GM19452 (cell line): ENCODE data around the gene C22orf39.

ENCODE experiments used
- ATAC-seq: cut with Tn5 transposase; IDR thresholded peaks from one replicate; pipeline ENCODE4 v1.9.1; 2021; ENCODE audit not compliant: unreplicated experiment

C22orf39 gene

DNA sequence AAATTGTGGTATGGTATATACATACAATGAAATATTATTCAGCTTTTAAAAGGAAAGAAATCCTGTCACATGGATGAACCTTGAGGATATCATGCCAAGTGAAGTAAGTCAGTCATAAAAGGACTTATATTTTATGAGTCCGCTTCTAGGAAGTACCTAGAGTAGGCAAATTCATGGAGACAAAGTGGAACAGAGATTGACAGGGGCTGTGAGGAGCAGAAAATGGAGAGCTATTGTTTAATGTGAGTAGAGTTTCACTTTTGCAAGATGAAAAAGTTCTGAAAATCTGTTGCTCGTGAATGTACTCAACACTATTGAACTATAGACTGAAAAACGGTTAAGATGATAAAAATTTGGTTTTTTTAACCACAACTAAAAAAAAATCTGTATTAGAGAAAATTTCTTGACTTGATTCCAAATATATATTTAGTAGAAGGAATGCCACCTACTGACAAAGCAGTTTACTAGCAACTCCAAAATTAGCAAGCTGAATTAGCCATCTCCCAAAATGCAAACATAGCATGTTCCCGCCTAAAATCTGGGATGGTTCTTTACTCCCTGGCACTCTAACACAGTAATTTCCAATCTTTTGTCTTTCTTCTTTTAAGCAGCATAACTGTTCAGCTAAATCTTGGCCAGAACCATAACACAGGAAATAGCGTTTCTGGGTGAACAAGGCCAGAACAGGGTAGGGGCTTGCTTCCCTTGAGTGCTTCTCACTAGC lies 30.0 kb upstream of the C22orf39 start:
- ATAC-seq = no peak

DNA sequence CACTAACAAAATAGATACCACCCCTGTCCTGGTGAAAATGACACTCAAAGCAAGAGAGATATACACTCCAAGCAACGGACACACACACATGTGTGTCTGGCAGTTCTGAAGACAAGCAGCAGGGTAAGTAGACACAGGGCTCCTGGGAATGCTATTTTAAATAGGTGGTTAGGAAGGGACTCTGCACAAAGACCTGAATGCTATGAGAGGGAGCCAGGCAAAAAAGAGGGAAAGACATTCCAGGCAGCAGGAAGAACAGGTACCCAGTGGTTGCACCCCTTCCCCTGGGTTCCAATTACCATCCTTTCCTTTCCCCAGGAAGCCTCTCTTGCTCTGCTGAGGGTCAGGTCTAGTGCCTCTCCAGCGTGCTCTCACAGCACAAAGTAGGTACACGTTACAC lies 28.5 kb upstream of the C22orf39 start:
- no peak for ATAC-seq

DNA sequence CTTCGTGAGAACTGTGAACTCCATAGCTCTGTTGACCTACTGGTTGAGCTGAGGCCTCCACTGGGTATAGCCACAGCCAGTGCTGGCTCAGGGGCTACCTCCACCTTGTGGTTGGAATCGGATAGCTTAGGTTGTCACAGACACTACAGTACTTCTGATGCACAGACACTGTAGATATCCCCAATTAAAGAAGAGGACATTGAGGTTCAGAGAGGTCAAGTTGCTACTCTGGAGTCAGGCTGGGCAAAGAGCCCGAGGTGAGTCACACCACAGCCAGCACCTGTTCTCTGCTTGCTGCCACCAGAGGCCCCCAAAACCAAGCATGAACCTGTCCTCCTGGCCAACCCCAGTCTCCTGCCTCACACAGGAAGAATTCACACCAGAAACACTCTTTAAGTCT lies 26.1 kb upstream of the C22orf39 start:
- no peak for ATAC-seq

DNA sequence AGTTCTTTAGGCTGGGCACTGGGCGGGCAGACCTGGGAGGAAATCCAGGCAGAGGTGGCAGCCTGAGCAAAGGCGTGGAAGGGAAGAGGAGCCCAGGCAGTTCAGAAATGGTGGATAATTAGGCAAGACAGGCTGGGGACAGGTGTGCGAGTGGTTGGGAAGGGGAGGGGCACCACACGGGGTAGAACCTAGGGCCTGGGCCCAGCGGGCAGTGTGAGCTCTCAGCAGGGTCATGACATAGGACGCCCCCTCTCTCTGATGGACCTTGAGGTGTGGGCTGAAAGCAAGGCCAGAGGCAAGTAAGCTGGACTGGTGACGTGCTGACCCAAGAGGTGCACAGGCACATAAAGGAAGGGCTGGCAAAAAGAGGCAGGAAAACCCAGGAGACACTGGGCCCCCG lies 24.7 kb upstream of the C22orf39 start:
- ATAC-seq = no peak

DNA sequence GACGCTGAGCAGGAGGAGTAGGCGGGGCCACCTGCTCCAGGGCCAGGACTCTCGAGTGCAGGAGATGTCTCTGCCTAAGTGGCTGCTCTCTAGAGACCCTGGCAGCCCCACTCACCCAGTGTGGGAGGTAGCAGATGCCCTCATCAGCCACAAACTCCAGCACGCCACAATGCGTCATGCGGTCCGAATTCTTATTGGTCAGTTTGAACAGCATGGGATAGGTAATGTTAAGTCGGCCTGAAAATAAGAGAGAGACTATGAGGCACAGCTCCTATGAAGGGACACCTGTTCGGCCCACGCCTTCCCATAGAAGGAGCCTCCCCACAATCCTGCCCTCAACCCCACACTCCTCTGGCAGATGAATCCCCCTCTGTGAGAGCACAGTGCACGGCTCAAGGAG lies 24.1 kb upstream of the C22orf39 start:
- ATAC-seq = no peak

DNA sequence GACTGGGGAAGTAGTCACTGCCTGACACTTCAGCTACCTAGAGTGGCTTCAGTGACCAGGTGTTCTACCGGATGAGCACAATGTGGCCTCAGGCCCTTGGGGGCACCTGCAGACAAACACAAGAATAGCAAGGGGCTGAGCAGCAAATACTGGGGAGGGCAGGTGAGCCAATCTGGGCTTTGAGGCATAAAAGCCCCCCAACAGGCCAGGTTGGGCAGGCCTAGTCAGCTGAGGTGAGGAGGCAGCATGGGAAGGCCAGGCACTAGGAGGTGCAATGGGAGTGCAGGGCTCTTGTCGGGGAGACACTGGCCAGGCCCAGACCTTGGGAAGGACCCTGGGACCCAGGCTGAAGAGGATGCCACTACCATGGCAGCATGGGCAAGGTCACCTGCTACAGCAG lies 22.5 kb upstream of the C22orf39 start:
- ATAC-seq = no peak

DNA sequence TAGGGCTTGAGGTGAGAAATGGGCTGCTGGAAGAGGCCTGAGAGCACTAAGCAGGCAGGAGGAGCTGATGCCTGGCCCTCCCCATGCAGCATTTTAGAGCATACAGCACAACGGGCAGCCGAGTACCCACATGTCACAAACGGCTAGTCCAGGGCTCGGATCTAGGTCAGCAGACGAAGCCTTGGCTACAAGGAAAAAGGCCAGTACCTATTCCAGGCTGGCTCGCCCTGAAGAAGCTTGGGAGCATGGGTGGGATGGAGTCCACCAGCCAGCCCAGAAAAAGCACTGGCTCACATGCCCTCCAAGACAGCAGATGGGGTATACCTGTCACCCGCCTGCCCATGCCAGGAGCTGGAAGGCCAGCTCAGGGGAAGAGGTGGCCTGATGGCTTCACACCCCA lies 21.9 kb upstream of the C22orf39 start:
- ATAC-seq = no peak

DNA sequence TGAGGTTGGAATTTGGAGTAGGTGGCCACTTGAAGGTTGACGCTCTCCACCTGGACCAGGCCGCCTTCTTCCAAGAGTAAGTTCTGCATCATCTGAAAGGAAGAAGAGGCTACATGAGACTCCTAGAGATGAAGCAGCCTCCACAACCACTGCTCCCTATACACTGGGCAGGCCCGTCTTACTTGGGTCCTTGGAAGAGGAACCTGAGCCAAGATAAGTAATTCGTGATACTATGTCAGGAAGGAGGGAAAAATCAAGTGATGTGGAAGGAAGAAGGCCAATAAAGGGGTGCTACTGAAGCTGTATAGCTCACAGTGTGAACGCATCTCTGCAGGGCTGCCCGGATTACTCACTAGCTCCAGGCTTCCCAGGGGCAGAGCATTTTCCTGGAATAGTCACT lies 20.4 kb upstream of the C22orf39 start:
- no peak for ATAC-seq

DNA sequence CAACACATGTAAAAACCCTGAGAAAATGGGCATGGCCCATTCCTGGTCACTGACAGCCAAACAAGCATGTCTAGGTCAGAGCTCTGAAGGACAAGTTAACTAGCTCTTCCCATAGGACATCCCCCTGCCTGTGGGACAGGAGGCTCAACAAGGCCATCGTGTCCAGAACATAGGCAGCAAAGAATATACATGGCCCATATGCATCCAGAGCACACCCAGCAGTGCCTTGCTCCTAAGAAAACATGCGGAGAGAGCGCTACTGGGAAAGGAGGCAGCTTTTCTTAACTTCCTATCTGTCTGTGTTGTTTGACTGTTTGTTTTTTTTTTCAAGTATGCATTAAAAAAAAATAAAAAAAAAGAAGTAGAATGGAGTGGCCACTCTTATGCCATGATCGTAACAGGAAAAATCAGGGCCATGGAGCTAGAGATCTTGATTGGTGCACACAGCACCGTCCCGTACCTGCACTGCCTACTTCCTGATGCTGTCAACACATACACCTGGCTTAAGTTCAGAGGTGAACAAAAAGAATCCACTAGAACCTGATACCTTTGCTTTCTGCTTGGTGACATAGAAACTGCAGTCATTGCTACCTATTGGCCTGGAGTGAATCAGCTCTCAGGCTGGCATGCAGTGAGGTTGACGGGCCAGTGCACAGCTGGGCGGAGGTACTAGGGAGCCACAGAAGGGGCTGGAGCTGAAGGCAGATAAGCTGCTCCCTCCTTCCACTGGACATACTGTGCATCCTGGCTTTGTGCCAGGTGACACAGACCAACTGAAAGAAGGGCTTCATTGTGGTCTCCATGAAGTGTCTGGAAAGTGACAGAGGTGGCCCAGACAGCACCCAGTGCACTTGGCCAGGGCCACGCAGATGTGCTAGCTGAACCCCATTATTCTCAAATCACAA lies 19.6 kb upstream of the C22orf39 start:
- no peak for ATAC-seq

DNA sequence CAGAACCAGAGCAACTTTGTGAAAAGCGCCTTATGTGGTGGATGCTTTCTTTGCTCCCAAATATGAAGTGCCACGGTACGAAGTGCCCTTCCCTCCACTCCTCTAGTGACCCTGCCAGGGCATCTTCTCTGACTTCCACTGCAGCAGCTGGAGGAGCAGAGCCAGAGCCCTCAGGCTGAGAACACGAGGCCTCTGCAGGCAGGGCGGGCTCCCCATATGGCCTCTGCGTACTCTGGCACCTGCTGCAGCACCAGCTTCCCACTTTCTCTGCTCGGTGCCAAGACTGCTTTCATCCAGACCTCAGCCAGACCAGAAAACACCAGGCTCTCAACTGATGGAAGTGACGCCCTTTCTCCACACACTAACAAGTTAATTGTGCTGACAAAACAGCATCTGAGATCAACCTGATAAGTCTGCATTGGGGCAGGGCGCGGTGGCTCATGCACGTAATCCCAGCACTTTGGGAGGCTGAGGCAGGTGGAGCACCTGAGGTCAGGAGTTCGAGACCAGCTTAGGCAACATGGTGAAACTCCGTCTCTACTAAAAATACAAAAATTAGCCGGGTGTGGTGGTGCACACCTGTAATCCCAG lies 18.7 kb upstream of the C22orf39 start:
- ATAC-seq = no peak

DNA sequence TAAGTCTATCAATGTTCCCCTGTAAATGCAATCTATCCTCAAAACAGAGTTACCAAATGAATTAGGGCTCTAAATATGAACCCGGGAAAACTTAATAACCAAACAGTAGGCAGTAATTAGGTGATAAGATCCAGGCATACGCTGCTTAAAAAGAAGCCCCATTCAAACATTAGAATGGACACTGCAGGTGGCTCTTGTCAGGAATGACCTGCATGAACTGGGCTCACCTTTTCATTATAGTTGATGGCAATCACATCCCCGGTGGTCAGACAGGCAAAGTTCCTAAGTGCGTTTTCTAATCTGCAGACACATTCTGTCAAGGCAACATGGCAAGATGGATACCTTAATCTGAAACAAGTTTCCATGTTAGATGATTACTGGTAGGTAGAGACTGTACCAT lies 17.5 kb upstream of the C22orf39 start:
- ATAC-seq = no peak

DNA sequence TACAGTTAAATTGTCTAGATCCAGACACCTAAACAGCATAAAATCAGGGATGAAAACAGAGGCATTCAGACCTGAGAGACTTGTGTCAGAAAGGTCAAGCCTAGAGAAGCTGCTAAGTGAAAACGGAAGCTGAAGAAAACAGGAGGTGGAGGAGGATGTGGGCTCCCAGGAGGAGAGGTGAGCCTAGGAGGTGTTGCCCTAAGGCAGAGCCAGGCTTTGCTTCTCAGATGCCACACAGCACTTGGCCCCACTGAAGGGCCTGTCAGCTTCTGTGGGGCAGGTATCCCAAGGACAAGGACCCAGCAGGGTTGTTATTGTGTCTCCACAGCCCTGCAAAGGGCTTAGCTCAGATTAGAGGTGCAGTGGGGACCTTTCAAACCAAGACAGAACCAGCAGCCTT lies 17.0 kb upstream of the C22orf39 start:
- no peak for ATAC-seq

DNA sequence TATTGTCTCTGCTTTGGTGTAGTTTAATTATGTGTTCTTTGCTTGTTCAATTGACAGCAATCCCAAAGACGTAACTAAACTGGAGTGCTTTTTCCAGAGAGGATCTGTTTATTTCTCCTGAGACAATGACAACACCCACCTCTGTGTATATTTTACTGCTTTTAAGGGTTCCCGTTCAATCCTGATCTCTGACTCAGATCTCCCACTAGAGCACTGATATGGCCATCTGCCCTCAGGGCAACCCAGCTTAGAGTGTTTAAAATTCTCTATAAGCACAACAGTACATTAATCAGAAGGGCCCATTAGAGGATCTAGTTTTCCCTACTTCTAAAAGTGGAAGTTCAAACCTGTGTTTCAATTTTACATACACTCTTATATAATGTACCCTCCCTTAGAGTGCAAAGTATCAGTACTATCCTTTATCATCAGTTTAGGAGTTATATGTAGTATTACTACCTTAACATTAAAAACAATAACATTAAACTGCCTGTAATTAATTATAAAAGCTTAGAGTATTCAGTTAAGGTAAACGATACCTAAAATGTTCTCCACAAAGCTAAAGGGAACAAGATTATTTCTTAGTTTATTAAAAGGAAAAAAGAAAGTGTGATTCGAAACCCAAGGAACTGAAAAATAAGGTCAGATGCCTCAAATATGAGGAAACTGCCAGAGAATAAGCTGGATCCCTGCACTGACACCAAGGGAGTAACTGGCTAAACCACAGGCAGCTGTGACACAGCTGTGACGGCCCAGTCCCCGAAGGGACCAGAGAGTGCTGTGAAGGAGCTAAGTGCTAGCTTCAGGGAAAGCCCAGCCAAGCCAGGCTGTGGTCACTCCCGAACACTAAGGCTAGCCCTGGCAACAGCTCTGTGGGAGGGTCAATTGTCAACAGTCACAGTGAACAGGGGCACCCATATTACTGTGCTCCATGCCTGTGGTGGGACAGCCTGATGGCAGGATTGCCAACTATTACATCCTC lies 16.3 kb upstream of the C22orf39 start:
- ATAC-seq = no peak

DNA sequence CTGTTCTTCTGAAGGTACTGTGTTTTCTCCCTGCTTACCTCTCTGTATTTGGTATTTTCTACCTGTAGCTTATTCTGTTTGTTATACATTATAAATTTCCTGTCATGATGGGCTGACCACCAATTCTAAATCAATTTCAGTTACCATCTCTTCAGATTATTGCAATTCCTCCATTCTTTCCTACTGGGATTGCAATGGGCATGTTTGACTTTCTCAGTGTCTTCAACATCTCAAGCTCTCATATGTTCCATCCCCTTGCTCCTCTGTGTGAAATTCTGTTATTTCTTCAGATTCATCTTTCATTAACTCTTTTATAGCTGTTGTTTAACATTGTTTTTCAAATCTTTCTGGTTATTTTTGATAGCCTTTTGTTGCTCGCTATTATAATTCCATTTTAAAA lies 15.5 kb upstream of the C22orf39 start:
- ATAC-seq = no peak

DNA sequence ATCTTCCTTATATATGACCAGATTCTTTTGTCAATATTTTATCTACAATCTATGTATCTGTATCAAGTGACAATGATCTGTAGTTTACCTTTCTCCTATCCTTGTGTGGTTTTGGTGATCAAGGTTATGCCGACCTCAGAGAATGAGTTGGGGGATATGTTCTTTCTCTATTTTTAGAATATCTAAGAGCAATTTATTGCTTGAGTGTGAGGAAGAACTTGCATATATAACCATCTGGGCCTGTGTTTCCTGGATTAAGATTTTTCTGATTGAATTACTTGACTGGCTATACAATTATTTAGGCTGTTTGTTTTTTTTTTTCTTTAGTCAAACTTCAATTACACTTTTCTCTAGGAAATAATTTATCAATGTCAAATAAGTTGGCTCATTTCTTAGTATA lies 14.0 kb upstream of the C22orf39 start:
- ATAC-seq = no peak

DNA sequence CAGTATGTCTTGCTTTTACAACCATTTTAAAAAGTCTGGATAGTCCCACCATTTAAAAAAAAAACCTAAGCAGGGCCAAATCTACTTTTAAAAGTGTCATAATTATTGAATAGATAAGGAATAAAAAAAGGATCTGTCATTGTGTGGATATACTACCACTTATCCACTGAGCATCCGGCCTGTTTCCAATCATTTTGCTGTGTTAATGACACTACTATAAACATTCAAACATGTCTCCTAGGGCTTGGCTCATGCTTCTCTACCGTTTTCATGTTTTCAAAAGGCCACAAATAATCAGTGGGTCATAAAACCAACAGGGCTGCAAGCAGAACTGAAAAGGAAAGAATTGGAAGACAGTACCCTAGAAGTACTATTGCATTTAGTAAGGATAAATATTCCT lies 12.5 kb upstream of the C22orf39 start:
- ATAC-seq = no peak

DNA sequence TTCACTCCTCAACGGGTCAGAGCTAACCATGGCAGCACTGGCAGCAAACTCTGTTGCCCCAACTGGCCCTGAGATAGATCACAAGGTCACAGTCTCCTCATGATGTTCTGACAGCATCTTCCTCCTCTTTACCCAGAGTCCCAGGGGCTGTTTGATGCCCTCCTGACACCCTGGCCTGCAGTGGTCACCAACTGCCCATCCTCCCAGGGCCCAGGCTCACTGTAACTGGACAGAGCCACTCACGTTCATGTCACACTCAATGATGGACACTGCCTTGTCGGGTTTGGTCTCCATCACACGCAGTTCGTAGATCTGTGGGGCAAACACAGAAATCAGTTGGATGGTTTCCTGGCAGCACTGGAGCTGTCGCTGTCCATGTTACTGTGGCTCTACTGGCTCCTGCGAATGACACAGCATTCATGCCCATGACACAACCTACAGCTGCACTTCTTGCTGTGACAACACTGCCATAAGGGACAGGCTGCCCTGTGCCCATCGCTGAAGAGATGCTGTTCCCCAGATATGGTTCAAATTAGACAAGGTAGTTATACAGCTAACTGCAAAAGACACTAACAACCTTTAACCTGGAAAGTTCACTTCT lies 10.4 kb upstream of the C22orf39 start:
- no peak for ATAC-seq

DNA sequence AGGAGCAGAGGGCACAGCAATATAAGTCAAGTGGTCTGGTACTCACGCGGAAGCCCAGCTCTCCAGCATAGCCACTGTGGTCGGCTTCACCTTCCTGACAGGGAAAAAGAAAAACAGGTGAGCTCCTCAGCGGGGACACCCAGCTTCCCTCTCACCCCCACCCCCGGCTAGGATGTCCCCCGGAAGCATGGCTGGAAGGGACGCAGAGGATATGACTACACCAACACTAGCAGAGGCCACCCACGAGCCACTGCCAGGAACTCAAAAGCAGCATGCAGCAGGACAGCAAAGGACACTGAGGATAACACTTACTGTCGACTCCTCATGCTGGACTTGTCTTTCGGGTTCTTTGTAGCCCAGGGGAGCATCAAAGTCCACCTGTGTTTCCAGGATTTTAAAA lies 9.0 kb upstream of the C22orf39 start:
- no peak for ATAC-seq

DNA sequence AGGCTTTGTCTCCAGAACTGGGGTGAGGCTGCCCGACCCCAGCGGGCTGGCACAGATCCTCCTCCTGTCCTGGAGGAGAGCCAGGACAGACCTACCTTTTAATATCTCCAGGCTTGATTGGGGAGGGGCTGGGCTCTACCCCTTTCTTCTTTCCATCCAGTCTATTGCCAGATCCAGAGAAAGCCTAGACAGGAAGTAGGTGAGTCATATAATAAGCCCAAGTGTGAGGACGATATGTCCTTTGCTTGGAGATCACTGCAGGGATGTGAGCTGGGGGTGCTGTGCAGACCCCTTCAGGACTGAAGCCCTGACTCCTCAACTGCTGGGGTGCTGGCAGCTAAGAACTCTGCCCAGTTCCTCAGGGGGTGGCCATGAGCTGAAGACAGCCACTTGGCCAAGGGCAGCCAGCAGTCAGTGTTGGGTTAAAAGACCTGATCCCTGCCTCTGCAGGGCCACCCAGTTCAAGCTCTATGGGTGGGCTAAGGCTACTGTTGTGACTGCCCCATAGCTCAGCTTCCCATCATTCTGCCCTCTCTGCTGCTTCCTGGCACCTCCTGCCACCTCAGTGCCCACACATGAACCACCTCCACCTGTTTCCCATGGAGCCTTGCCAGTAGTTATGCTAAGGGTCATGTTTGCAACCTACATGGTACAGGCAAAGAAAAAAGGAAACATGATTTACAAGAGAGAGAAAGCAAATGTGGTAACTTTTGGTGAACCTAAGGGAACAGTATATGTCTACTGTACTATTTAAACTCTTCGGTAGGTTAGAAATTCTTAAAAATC lies 8.3 kb upstream of the C22orf39 start:
- no peak for ATAC-seq

DNA sequence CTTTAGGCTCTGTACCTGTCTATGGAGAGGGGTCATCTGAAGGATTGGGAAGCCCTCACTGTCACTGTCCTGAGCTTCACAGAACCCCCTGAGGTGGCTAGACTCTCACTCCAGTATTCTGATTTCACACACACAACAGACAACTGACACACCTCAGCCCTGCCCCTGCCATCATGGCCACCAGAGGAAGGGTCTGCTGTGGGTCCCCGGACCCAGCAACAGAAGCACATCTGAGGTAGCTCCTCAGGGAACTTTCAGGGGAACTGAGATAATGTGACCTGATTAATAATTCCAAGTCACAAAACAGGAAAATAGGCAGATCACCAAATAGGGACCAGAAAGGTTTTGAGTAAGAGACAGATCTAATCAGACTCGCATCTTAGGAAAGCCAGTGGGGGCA lies 7.5 kb upstream of the C22orf39 start:
- ATAC-seq = no peak
